Umbilical cord (tissue), 2 donors: Measurements from ENCODE around the gene FAM170A. TPM values are rescaled to one million over a fixed set of nuclear protein-coding genes. Genes with fewer than 3 reads are reported as not detected.

Experiments
- DNase-seq: peaks from one replicate; pipeline ENCODE4 v3.0.0-alpha.2; 2015; ENCODE audit warnings: low spot score
- total RNA-seq: library from RNA; depleted of rRNA; stranded (reverse); fragments of >200 nt; gene quantifications from one replicate; pipeline ENCODE4 v1.2.3, GENCODE V29; 2014; ENCODE audit warnings: low replicate concordance; ENCODE audit not compliant: insufficient read depth

Gene FAM170A, protein sequence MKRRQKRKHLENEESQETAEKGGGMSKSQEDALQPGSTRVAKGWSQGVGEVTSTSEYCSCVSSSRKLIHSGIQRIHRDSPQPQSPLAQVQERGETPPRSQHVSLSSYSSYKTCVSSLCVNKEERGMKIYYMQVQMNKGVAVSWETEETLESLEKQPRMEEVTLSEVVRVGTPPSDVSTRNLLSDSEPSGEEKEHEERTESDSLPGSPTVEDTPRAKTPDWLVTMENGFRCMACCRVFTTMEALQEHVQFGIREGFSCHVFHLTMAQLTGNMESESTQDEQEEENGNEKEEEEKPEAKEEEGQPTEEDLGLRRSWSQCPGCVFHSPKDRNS
- not detected for total RNA-seq

DNA sequence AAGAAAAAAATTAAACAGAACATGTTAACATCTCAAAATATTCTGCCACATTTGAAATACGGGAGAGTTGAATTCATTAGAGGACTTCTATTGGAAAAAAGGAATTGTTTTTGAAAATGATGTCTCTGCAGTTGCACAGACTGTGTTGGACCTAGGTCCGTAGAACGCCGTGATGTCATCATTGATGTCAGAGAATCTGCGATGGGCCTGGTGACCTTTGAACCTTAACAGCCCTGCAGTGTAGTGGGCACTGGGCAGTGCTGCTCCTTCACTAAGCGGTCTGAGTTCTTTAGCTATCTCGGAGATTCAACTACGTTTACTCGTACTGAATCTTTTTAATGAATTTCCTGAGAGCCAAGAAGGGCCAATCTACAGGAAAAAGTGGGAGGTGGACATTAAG lies at the start of gene FAM170A:
Gene FAM170A (plus strand): TSS at position 220 of the 400 bp plus-strand sequence. CDS start 211 bp downstream, outside the sequence.
- DNase-seq, result no peak

DNA sequence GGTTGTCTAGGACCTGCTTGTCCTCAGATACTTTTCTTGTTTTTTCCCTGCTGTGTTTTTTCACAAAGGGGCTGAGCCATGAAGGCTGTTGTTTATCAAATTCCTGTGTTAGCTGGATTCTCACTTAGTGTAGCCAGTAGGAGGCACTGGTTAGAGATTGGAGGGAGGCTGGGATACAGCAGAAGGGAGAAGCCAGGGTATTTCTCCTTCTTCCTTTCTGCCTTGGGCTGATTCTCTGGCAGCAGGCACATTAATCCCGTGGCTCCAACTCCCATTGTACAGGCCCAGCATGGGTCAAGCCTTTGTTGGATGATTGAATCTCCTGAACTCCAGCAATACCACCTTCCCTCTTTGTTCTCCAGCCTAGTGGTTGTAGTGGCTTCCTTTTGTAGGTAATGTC lies 46.4 kb upstream of the FAM170A start:
- no peak for DNase-seq

GRCh38 chr5:119583684-119584083 lies 45.7 kb upstream of the FAM170A start:
- DNase-seq, result peak; percentile 32

DNA sequence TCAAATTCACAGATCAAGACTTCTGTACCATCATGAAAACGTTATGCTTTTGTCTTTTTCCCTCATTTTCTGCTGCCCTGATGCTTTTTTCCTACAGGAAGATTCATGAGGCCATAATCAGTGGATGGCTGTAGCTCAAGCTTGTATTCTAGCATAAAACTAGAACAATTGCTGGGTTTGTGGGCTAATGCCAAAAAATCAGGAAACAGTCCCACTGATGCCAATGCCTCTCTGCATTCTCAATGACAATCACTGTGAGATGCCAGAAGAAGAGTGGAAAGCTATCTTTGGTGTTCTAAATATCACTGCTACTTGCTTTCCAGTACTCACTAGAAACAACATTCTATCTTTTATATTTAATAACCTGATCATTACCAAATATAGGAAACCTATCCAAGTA lies 33.3 kb upstream of the FAM170A start:
- no peak for DNase-seq

DNA sequence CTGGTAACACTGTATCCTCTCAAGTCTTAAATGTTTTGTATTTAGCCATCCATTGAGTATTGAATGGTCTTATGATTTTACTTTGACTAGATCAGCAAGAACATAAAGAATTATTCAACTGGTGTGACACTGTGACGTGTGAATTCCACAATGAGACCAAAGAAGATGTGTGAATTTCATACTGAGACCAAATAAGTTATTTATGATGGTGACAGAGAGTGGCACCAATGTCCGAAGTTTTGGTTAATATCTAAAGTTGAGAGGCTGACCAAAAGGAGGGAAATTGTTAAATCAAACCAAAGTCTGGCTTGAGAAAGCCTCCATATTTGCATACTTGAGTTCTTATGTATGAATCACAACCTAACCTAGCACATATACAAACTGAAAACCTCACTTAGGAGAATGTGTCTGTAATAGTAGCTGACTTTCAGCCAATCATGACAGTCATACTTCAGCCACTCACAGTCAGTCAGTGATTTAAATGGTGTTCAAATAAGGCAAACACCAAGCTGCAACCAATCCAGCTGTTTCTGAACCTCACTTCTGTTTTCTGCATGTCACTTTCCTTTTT lies 31.5 kb upstream of the FAM170A start:
- no peak for DNase-seq

DNA sequence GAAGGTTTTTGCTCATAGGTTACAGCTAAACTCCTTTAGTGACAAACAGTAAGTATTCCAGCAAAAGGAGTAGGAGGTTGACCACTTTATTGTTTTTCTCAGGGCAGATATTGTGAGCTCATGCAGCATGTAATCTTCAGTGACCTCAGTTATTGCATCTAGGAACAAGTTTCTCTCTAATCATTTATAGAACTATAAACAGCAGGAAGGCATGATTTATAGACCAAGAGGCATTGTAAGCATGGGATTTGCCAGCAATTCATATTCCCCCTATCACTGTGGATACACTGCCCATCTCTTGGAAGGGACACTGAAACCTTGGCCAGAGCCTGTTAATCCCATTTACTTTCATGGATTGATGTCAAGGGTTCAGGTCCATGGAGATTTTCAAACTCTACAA lies 15.4 kb upstream of the FAM170A start:
- DNase-seq, result peak; percentile 38

GRCh38 chr5:119614838-119615237 lies 14.5 kb upstream of the FAM170A start:
- DNase-seq, result peak; percentile 5

DNA sequence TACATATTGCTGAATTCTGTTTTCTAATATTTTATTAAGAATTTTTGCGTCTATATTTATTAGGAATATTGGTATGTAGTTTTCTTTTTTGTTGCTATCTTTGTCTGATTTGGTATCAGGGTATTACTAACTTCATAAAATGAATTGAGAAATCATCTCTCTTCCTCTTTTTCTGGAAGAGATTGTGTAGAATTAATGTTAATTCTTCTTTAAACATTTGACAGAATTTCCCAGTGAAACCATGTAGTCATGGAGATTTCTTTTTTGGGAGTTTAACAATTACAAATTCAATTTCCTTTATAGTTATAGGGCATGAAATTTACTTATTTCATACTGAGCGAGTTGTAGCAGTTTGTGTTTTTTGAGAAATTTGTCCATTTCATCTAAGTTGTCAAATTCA lies 3.3 kb upstream of the FAM170A start:
- no peak for DNase-seq

- no peak for DNase-seq
Observed at GRCh38 chr5:119630752-119631440, 1.5 kb downstream of the FAM170A start.

- no peak for DNase-seq
Observed at GRCh38 chr5:119631660-119632059, 2.3 kb downstream of the FAM170A start.

DNA sequence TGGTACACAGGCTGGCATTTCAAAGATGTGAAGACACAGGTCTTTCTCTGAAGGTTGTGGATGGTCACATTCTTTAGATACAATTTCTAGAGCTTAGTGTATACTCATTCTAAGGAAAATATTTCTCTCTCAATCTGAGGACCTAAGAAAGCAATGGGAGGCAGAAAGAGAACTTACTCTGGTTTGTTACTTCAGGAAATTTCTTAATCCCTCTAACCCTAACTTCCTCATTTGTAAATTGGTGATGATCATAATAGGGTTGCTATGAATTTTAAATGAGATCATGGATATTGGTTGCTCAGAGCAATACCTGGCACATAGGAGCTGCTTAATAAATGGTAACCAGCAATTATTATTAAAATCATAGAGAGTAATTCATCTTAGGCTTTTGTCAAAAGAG lies 22.1 kb downstream of the FAM170A start:
- DNase-seq, result no peak

DNA sequence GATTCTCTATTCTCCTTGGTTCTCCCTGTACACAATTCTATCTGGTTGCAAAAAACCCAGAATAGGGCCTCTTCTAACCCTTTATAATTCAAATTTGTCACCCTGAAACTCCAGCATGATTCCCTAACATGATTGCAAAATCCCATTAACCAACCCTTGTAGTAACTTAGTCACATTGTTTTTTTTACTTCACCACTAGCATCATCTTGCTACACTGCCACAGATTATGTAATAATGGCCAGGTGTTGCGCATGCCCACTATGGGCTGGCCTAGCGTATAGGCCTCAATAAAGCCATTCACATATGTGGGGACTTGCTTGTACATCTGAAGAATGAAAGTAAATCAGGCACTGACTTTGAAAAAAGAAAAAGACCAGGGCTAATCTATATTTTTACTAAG lies 25.7 kb downstream of the FAM170A start:
- DNase-seq, result no peak

- DNase-seq, result no peak
Observed at GRCh38 chr5:119656023-119656422, 26.7 kb downstream of the FAM170A start.

DNA sequence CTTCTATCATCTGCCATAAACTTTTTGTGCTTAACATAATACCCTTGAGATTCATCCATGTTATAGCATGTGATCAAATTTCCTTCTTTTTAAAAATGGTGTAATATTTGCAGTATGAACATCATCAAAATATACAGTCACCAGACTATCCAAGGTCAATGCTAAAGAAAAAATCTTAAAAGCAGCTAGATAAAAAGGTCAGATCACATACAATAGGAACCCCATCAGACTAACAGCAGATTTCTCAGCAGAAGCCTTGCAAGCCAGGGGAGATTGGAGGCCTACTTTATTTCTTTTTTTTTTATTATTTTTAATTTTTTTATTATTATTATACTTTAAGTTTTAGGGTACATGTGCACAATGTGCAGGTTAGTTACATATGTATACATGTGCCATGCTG lies 37.2 kb downstream of the FAM170A start:
- no peak for DNase-seq

DNA sequence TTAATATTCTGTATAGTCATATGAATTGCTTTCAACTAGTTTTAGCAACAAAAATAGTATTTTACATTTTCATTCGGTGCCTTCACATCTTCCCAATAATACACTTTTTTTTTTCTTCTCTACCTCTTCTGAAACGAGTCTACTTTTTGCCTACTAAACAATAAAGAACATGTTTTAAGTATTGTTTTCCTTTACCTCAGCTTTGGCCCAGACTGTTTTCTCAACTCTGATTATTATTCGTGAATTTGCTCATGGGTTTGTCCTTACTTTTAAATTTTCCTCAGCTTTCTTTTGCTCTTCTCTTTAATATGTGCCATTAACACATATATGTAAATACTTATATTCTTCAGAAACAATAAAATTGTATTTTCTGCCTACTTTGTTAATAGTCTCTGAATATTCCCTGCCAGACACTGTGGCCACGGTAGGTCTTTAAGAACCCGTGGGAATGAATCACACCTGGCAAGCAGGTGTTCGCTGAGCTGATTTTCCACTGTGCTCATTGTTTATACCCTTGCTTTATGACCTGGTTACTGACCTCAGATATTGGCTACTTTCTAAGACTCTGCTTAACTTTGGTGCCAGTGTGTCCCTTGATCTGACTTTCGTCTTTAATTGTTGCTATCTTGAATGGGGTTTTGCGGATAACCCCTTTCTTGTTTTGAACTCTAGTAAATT lies 49.1 kb downstream of the FAM170A start:
- DNase-seq, result no peak

GRCh38 chr5:119680080-119680479 lies 50.7 kb downstream of the FAM170A start:
- no peak for DNase-seq

DNA sequence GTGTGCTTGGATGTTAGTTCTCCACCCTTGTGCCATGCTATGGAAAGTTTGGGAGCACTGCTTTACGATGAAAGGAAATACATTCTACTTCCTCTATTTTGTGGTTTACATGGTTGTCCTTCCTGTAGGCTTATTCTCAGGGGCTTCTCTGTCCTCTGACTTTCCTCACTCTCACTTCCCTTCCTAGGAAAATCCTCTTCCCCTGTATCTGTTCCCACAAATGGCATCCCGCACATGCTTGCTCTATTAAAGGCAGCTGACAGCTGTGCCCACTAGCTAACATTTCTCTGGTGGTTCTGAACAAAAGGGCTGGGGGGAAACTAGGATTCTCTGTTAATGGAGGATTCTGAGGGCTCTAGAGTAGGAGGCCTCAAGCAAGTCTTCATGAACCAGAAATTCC lies 52.4 kb downstream of the FAM170A start:
- DNase-seq, result no peak

- no peak for DNase-seq
Observed at GRCh38 chr5:119682372-119682771, 53.0 kb downstream of the FAM170A start.
